ENCODE measurements around the gene AQP12B.

- TF ChIP-seq EZH2phosphoT487 (IDR thresholded peaks at IDR 0.05; ENCODE audit: insufficient read depth, low read depth) (no peak), EZH2 (IDR thresholded peaks at IDR 0.05; ENCODE audit: insufficient read depth, poor library complexity, severe bottlenecking) (no peak)
These were observed 32.4 kb upstream of the AQP12B start for GRCh38 chr2:240714747-240715725.

Data from GM23248 (cell line).